Measurements from ENCODE around the gene ITCH. TPM values are rescaled to one million over a fixed set of nuclear protein-coding genes. Genes with fewer than 3 reads are reported as not detected.

ITCH gene
- polyA plus RNA-seq, 1 donor from 2014 or later, result 39.5 TPM

DNA sequence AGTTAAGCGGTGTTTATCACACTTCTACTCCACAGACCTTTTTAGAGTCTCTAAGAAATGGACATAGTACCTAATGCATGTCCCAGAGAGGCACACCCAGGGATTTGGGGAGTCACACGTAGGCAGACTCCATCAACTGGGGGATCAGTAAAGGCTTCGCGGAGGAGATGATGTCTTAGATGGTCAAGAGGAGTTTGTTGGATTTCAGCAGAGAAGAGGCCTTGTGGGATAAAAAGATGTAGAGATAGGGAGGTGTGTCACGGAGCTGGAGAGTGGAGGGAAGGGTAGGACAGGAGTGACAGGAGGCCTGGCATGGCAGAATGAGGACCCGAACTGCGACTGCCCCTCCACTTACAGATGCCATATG is 162.3 kb downstream of the ITCH start:
- no peak overlapping the region for H3K4me2 ChIP-seq (ENCODE audit: low read length)
- TF ChIP-seq RAD21 (conservative IDR thresholded peaks at IDR 0.05) (no peak), SMC3 (conservative IDR thresholded peaks at IDR 0.05; ENCODE audit: poor library complexity) (no peak), EP300 (conservative IDR thresholded peaks at IDR 0.05; ENCODE audit: poor library complexity, severe bottlenecking) (no peak), EZH2 (IDR thresholded peaks at IDR 0.05; ENCODE audit: borderline replicate concordance, insufficient read depth, low read length, poor library complexity, severe bottlenecking) (no peak), TAF1 (IDR thresholded peaks at IDR 0.05; ENCODE audit: low read depth) (no peak), MXI1 (conservative IDR thresholded peaks at IDR 0.05; ENCODE audit: poor library complexity, severe bottlenecking) (no peak), POLR2AphosphoS5 (IDR thresholded peaks at IDR 0.05) (no peak)
- TF ChIP-seq, protein P1, sequence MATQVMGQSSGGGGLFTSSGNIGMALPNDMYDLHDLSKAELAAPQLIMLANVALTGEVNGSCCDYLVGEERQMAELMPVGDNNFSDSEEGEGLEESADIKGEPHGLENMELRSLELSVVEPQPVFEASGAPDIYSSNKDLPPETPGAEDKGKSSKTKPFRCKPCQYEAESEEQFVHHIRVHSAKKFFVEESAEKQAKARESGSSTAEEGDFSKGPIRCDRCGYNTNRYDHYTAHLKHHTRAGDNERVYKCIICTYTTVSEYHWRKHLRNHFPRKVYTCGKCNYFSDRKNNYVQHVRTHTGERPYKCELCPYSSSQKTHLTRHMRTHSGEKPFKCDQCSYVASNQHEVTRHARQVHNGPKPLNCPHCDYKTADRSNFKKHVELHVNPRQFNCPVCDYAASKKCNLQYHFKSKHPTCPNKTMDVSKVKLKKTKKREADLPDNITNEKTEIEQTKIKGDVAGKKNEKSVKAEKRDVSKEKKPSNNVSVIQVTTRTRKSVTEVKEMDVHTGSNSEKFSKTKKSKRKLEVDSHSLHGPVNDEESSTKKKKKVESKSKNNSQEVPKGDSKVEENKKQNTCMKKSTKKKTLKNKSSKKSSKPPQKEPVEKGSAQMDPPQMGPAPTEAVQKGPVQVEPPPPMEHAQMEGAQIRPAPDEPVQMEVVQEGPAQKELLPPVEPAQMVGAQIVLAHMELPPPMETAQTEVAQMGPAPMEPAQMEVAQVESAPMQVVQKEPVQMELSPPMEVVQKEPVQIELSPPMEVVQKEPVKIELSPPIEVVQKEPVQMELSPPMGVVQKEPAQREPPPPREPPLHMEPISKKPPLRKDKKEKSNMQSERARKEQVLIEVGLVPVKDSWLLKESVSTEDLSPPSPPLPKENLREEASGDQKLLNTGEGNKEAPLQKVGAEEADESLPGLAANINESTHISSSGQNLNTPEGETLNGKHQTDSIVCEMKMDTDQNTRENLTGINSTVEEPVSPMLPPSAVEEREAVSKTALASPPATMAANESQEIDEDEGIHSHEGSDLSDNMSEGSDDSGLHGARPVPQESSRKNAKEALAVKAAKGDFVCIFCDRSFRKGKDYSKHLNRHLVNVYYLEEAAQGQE (IDR thresholded peaks at IDR 0.05; ENCODE audit: borderline replicate concordance), result no peak
- TF ChIP-seq, protein P2, sequence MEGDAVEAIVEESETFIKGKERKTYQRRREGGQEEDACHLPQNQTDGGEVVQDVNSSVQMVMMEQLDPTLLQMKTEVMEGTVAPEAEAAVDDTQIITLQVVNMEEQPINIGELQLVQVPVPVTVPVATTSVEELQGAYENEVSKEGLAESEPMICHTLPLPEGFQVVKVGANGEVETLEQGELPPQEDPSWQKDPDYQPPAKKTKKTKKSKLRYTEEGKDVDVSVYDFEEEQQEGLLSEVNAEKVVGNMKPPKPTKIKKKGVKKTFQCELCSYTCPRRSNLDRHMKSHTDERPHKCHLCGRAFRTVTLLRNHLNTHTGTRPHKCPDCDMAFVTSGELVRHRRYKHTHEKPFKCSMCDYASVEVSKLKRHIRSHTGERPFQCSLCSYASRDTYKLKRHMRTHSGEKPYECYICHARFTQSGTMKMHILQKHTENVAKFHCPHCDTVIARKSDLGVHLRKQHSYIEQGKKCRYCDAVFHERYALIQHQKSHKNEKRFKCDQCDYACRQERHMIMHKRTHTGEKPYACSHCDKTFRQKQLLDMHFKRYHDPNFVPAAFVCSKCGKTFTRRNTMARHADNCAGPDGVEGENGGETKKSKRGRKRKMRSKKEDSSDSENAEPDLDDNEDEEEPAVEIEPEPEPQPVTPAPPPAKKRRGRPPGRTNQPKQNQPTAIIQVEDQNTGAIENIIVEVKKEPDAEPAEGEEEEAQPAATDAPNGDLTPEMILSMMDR (IDR thresholded peaks at IDR 0.05; ENCODE audit: poor library complexity, severe bottlenecking), result no peak
- no peak overlapping the region for H3K4me3 ChIP-seq (ENCODE audit: low read length)
- no peaks in the 10 kb centered on the region for H3K9me3 ChIP-seq (ENCODE audit: low read length)
- H3K9ac ChIP-seq (ENCODE audit: low read length), result no peak overlapping the region
- no peaks in the 10 kb centered on the region for H4K20me1 ChIP-seq (ENCODE audit: insufficient read depth)
- H3F3A ChIP-seq (ENCODE audit: insufficient read depth, low read length, poor library complexity, severe bottlenecking), result no peaks in the 10 kb centered on the region
- peaks cover 27% of the 10 kb centered on the region for H3K79me2 ChIP-seq (replicated peaks; ENCODE audit: insufficient read depth, low read length)
- no peaks in the 10 kb centered on the region for H3K9me2 ChIP-seq (ENCODE audit: insufficient read depth, low read length)
- H3K27me3 ChIP-seq (ENCODE audit: insufficient read depth, low read depth, low read length), result no peaks in the 10 kb centered on the region
- H3K36me3 ChIP-seq (ENCODE audit: insufficient read depth, low read length), result no peaks in the 10 kb centered on the region
- H3K27ac ChIP-seq (ENCODE audit: low read length), result no peak overlapping the region
- H2AFZ ChIP-seq (ENCODE audit: low read depth, low read length), result no peak overlapping the region

DNA sequence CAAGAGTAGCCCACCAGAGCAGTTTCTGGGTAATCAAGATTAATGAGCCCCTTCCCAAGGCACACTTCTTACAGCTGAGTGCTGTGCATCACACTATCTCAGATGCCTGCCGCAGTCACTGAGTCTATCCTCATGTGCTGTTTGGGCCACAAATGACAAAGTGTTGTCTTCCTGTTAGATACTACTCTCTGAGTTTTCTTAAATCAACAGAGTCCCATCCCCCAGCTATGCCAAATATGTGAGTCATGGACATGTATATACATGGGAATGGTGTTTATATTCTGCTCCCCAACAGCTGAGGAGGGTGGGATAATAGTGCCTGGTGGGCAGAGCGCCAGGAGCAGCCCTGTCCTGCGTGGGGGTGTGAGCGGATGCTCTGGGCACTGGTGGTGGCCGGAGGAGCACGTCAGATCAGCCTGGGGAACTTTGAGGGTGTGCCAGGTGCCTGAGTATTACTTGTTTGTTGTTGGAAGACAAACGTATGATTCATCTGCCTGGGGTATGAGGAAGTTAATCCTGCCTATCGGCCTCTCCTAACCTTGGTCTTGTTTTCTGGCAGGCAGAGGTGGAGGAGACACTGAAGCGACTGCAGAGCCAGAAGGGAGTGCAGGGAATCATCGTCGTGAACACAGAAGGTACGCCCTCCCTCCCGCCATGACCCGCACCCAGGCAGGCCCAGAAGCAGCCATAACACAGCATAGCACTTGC is 162.8 kb downstream of the ITCH start:
- H3K79me2 ChIP-seq (replicated peaks; ENCODE audit: insufficient read depth, low read length), result peaks cover 24% of the 10 kb centered on the region
- TF ChIP-seq TAF1 (IDR thresholded peaks at IDR 0.05; ENCODE audit: low read depth) (no peak), EP300 (conservative IDR thresholded peaks at IDR 0.05; ENCODE audit: poor library complexity, severe bottlenecking) (no peak), EZH2 (IDR thresholded peaks at IDR 0.05; ENCODE audit: borderline replicate concordance, insufficient read depth, low read length, poor library complexity, severe bottlenecking) (no peak), RAD21 (conservative IDR thresholded peaks at IDR 0.05) (no peak), POLR2AphosphoS5 (IDR thresholded peaks at IDR 0.05) (no peak), SMC3 (conservative IDR thresholded peaks at IDR 0.05; ENCODE audit: poor library complexity) (no peak)
- no peaks in the 10 kb centered on the region for H3K36me3 ChIP-seq (ENCODE audit: insufficient read depth, low read length)
- H3K9me3 ChIP-seq (ENCODE audit: low read length), result no peaks in the 10 kb centered on the region
- no peaks in the 10 kb centered on the region for H4K20me1 ChIP-seq (ENCODE audit: insufficient read depth)
- no peaks in the 10 kb centered on the region for H3K9me2 ChIP-seq (ENCODE audit: insufficient read depth, low read length)
- H3K27me3 ChIP-seq (ENCODE audit: insufficient read depth, low read depth, low read length), result no peaks in the 10 kb centered on the region
- no peak overlapping the region for H2AFZ ChIP-seq (ENCODE audit: low read depth, low read length)
- no peak overlapping the region for H3K4me3 ChIP-seq (ENCODE audit: low read length)
- no peak overlapping the region for H3K27ac ChIP-seq (ENCODE audit: low read length)
- H3K9ac ChIP-seq (ENCODE audit: low read length), result no peak overlapping the region
- H3F3A ChIP-seq (ENCODE audit: insufficient read depth, low read length, poor library complexity, severe bottlenecking), result no peaks in the 10 kb centered on the region
- no peak overlapping the region for H3K4me2 ChIP-seq (ENCODE audit: low read length)

Measured in neural cell (in vitro differentiated cells).